Stimulated activated effector memory CD8-positive, alpha-beta T cell treated with anti-CD3 and anti-CD28 coated beads, Interleukin-12 subunit alpha, Interleukin-12 subunit beta, amount 100 ng/mL, for 72 hours (primary cell): ENCODE data around the gene GATAD2A.

Experiments
- ATAC-seq: fragments of 150-1000 bp; cut with Tn5 transposase; 2 replicates; pipeline ENCODE4 v1.10.0; 2021
- DNase-seq, 2 donors: peaks; one replicate each; pipeline ENCODE4 v3.0.0; 2021 to 2022; ENCODE audit warnings: low spot score in 2 of 2
- H3K27ac Mint-ChIP-seq: one replicate; pipeline ENCODE4 v1.8.0; 2022; ENCODE audit warnings: mild to moderate bottlenecking, mixed read lengths
- H3K36me3 Mint-ChIP-seq: one replicate; pipeline ENCODE4 v1.8.0; 2022; ENCODE audit warnings: mild to moderate bottlenecking, mixed read lengths
- H3K4me1 Mint-ChIP-seq: one replicate; pipeline ENCODE4 v1.8.0; 2022; ENCODE audit warnings: mixed read lengths
- H3K4me3 Mint-ChIP-seq: one replicate; pipeline ENCODE4 v1.8.0; 2022; ENCODE audit warnings: mild to moderate bottlenecking, mixed read lengths
- H3K9me3 Mint-ChIP-seq: one replicate; pipeline ENCODE4 v1.8.0; 2022; ENCODE audit warnings: mixed read lengths

GATAD2A gene

DNA sequence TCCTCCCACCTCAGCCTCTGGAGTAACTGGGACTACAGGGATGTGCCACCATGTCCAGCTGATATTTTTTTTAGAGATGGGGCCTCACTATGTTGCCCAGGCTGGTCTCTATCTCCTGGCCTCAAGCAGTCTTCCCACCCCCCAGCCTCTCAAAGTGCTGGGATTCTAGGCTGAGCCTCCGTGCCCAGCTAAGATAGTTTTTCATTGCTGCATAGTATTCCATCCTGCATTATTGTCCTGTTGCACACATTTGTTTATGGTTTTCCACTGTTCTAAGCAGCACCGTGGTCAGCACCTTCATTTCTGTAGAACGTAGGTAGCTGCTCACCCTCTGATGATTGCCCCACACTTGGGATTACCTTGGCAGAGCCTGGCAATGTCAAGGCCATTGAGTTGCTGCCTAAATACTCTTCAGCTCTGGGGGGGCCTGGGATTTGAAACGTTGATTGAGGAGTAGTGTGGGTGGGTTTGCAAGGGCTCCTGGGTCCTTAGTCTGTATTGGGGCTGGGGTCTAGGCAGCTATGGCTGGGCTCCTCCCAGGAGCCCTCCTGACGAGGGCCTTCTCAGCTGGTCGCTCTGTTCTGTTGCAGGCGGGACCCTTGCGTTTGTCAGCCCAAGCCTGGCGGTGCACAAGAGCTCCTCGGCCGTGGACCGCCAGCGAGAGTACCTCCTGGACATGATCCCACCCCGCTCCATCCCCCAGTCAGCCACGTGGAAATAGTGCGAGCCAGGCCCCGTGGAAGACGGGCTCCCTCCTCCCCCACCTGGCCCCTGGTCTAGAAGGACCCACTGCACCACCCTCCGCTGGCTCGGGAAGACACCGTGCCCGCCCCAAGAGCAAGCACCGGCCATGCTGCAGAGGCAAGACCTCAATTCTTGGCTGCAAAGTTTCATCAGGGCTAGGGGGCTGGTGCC lies 99.5 kb downstream of the GATAD2A start:
- Mint-ChIP-seq H3K9me3 (no peaks in the 10 kb centered on the region), H3K4me1 (no peaks in the 10 kb centered on the region), H3K36me3 (peaks cover 87% of the 10 kb centered on the region), H3K27ac (no peak overlapping the region), H3K4me3 (no peak overlapping the region)
- DNase-seq (no peak), ATAC-seq (no peak)

DNA sequence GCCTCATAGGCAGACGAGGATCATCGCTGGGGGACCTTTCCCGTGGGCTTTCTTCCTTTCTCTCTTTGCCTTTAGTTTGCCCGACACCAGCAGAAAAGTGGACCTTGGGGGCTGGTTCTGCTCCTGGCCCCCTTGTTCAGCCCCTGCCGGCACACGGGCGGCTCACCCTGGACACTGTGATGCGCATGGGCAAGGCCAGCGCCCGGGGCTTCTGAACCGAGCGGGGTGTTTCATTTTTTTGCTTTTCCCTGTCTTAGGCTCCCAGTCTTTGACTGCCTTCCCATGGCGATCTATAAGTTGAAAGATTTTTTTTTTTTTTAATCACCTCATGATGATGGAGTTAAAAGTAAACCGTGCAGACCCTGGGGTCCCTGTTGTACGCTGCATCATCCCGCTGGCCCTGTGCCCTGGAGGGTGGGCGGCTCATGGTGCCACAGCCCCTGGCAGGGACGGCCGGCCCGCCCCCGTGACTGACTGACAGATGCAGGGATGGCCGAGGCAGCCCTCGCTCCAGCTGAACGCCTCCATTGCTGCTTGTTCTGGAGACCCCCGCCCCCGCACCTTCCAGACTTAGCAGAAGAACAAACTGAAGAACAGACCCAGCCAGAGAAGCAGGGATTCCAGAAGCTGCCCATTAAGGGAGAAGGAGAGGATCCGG lies 100.3 kb downstream of the GATAD2A start:
- Mint-ChIP-seq H3K4me3 (no peak overlapping the region), H3K9me3 (no peaks in the 10 kb centered on the region), H3K36me3 (peaks cover 79% of the 10 kb centered on the region), H3K27ac (no peak overlapping the region), H3K4me1 (no peaks in the 10 kb centered on the region)
- DNase-seq (no peak), ATAC-seq (no peak)

DNA sequence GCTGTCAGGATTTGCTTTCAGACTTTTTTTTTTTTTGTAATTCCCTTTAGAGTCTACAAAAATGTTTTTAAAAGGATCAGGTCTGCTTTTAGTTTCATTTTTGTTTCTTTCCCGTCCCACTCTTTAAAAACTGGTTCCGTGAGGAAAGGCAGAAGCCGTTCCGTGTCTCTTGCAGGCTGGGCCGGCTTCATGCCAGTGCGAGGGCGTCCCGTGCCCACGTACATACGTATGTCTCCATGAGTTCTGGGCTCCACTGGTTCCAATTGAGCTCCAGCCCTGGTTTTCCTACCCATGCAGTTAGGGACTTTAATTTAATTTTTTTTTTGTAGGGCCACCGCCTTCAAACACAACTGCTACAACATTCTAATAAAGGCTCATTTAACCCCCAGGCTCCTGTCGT lies 101.1 kb downstream of the GATAD2A start:
- no peaks in the 10 kb centered on the region for H3K4me1 Mint-ChIP-seq
- ATAC-seq = no peak
- H3K36me3 Mint-ChIP-seq = peaks cover 71% of the 10 kb centered on the region
- H3K9me3 Mint-ChIP-seq = no peaks in the 10 kb centered on the region
- no peak overlapping the region for H3K4me3 Mint-ChIP-seq
- no peak for DNase-seq
- H3K27ac Mint-ChIP-seq = peak overlapping the region; percentile 10

DNA sequence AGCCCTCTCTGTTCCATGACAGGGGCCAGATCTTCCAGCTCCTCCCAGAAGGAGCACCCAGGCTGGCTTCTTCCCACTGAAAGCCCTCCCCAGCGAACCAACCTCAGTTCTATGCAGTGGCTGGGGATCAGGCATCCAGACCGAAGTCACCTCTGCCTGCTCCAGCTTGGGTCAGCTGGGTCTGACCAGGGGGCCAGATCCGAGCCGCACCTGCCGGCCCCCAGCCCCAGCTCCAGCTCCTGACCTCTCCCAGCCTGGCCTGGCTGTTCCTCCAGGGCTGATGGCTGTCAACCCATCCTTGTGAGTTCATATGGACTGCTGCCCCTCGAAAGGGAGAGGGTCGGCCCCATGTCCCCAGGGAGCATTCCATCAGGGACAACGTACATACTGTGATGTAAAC lies 101.9 kb downstream of the GATAD2A start:
- no peak for DNase-seq
- Mint-ChIP-seq H3K9me3 (no peaks in the 10 kb centered on the region), H3K27ac (no peak overlapping the region), H3K4me3 (no peak overlapping the region), H3K4me1 (no peaks in the 10 kb centered on the region), H3K36me3 (peaks cover 64% of the 10 kb centered on the region)
- no peak for ATAC-seq

DNA sequence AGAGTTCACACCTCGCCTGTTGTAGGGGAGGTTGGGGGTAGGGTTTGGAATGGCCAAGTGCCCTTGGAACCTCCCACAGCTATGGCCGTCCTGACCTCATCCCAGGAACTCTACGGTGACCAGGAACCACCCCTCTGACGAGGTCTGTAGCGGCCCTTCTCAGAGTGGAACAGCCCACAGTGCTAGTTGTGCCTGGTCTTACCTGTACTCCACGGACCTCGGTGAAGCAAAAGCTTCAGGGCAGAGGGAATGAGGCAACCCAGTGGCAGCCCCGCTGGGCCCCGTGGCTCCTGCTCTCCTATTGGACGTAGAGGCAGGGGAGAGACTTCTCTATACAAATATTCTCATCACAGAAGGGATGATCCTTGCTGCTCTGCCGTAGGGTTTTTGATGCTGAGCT lies 102.7 kb downstream of the GATAD2A start:
- peak overlapping the region; percentile 41 for H3K27ac Mint-ChIP-seq
- peaks cover 55% of the 10 kb centered on the region for H3K36me3 Mint-ChIP-seq
- no peak overlapping the region for H3K4me3 Mint-ChIP-seq

DNA sequence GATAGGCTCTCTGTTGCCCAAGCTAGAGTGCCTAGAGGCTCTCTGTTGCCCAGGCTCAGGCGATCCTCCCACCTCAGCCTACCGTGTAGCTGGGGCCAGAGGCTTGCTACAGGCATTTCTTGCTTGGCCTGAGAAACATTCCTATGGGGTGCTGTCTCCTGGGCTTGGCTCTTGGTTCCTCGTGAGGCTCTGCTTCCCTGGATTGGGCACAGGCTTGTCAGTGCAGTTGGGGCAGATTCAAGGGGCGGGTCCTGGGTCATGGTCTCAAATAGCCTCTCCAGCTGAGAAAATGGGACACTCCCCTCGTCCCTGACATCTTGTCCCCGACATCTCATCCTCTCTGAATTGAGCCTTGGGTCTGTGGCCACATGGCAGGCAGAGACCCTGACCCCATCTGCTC lies 105.0 kb downstream of the GATAD2A start:
- Mint-ChIP-seq H3K27ac (peak overlapping the region; percentile 24), H3K4me1 (no peaks in the 10 kb centered on the region), H3K9me3 (no peaks in the 10 kb centered on the region), H3K4me3 (no peak overlapping the region), H3K36me3 (peaks cover 51% of the 10 kb centered on the region)
- ATAC-seq = no peak
- DNase-seq = no peak

More for the DNA sequence above, 102.7 kb downstream of the GATAD2A start:
- DNase-seq = no peak
- no peak for ATAC-seq
- no peaks in the 10 kb centered on the region for H3K4me1 Mint-ChIP-seq
- H3K9me3 Mint-ChIP-seq = no peaks in the 10 kb centered on the region

DNA sequence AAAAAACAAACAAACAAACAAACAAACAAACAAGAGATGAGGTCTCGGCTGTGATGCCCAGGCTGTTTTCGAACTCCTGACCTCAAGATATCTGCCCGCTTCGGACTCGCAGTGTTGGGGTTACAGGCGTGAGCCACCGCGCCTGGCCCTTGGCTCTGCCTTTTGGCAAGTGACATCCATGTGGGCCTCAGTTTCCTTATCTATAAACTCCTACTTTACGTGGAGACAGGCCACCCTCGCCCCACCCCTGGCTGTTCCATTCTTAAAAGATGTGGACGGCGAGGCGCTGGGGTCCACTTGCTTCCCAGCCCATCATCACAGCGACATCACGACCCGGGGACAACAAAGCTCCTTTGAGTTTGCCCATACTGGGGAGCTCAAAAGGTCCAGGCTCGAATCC lies 108.2 kb downstream of the GATAD2A start:
- Mint-ChIP-seq H3K4me1 (no peaks in the 10 kb centered on the region), H3K9me3 (no peaks in the 10 kb centered on the region), H3K27ac (peak overlapping the region; percentile 26), H3K36me3 (peaks cover 46% of the 10 kb centered on the region), H3K4me3 (peak overlapping the region; percentile 39)
- no peak for DNase-seq
- ATAC-seq = no peak

DNA sequence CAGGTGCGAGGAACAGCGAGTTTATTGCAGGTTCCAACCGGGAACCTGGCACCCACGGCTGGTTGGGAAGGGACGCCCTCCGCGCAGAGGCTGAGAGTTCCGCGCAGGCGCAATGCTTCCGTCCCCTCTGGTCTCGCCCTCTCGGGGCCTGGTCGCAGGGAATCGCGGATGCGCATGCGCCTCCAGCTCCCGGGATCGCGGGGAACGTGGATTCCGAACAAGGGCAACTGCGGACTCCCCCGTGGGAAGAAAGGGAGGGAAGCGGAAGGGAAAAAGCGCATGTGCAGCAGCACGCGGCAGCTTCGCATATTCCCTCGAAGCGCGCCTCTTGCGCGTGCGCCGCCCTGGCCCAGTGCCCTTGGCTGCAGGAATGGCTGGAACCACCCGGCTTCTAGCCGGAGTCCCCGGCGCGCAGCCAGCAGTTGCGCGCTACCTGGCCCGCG lies 108.8 kb downstream of the GATAD2A start:
- Mint-ChIP-seq H3K9me3 (no peaks in the 10 kb centered on the region), H3K27ac (peak overlapping the region; percentile 26), H3K36me3 (peaks cover 47% of the 10 kb centered on the region), H3K4me3 (peak overlapping the region; percentile 39), H3K4me1 (peaks cover 3% of the 10 kb centered on the region)
- ATAC-seq = no peak
- no peak for DNase-seq

DNA sequence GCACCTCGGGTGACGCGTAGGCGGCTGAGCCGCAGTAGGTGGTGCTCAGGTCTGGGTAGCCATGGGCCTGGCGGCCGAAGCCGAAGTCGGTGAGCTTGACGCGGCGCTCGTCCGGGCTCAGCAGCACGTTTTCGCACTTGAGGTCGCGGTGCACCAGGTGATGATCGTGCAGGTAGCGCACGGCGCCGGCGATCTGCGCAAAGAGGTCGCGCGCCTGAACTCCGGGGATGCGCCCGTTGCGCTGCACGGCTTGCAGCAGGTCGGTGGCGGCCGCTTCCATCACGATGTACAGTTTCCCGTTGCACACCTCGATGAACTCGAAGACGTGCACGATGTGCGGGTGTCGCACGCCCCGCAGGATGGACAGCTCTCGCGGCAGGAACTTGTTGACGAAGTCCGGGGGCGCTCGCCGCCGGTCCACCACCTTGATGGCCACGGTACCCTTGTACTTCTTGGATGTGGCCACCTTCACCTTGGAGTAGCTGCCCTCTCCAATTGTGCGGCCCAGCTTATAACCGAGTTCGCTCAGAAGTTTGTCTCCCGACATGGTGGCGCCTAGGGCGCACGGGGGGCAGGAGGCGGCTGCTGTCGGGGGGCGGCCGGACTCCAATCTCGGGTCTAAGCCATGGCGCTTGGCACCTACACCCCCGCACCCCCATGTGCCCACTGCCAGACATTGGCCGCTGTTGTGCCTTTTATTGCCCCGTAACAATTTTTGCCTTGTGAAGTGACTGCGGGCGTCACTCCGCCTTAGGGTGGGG lies 109.6 kb downstream of the GATAD2A start, which contains the start of gene TSSK6:
TSSK6 (minus strand) TSS at position 668 of the 761 bp plus-strand sequence; CDS start at position 547, 121 bp downstream.
- Mint-ChIP-seq H3K36me3 (peaks cover 49% of the 10 kb centered on the region), H3K4me3 (peak within 1 kb of the TSS; percentile 88), H3K27ac (peak within 1 kb of the TSS; percentile 94), H3K4me1 (peaks cover 12% of the 10 kb centered on the region), H3K9me3 (no peaks in the 10 kb centered on the region)
- DNase-seq (no peak), ATAC-seq (no peak)

DNA sequence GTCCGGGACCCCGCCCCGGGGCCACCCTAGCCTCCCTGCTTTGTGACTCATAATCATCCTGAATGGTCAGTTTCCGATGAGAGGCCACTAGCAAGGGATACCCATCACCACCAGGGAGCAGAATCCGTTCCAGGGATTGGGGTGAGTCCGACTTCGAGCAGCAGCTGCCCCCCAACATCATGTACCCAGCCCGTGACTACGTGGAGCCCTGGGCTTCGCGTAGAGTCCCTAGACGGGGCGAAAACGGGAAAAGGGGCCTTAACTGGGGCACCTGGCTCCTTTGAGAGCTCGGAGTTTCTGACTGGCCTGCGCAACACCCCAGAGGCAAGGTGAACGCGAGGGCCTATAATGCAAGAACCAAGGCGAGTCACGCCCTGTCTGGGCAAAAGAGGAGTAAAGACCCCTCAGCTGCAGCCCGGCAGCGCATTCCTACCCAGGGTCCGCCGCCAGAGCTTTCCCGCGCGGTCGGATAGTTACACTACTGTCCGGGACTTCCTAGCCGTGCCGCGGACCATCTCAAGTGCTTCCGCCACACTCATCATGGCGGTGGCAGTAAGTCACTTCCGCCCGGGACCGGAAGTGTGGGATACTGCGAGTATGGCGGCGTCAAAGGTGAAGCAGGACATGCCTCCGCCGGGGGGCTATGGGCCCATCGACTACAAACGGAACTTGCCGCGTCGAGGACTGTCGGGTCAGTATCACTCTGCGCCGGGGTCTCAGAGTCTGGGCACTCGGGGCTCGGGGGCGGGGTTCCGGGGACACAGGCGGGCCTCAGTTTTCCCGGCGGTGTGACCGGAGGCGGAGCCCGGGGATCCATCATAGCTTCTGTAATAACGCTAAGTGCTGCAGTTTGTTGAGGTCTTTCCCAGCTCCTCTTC lies 110.4 kb downstream of the GATAD2A start, which contains the start of gene NDUFA13:
NDUFA13 (plus strand) TSS at position 584 of the 878 bp plus-strand sequence; CDS start at position 598, 14 bp downstream.
- peak within 1 kb of the TSS; percentile 88 for H3K4me3 Mint-ChIP-seq
- DNase-seq (peak; percentile 94 to 99), ATAC-seq (peak; percentile 97)
- peak within 1 kb of the TSS; percentile 94 for H3K27ac Mint-ChIP-seq
- peaks cover 58% of the 10 kb centered on the region for H3K36me3 Mint-ChIP-seq
- no peaks in the 10 kb centered on the region for H3K9me3 Mint-ChIP-seq
- H3K4me1 Mint-ChIP-seq = peaks cover 20% of the 10 kb centered on the region

DNA sequence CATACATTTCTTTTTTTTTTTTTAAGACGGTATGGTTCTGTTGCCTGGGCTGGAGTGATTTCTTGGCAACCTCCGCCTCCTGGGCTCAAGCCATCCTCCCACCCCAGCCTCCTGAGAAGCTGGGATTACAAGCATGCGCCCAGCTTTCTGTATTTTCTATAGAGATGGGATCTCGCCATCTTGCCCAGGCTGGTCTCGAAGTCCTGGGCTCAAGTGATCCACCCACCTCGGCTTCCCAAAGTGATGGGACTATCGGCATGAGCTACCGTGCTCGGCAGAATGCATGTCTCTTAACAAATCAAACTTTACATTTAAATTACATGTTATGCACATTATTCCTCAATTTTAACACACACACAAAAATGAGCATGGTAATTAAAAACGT lies 111.8 kb downstream of the GATAD2A start:
- Mint-ChIP-seq H3K27ac (no peak overlapping the region), H3K4me1 (peaks cover 22% of the 10 kb centered on the region), H3K4me3 (peak overlapping the region; percentile 88), H3K9me3 (no peaks in the 10 kb centered on the region), H3K36me3 (peaks cover 71% of the 10 kb centered on the region)
- ATAC-seq (no peak), DNase-seq (no peak)

DNA sequence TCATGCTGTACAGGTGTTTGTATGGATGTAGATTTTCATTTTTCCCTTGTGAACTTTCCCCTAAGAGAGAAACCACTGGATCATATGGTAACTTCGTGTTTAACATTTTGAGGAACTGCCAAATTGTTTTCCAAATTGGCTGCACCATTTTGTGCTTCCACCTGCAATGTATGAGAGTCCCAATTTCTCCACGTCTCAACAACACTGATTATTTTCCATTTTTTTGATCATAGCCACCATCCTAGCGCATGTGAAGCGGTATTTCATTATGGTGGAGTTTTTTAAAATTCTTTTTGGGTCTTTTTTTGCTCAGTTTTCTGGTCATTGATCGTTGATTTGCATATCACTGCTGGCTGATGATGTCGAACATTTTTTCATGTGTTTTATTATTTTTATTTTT lies 115.5 kb downstream of the GATAD2A start:
- DNase-seq (no peak), ATAC-seq (no peak)
- Mint-ChIP-seq H3K27ac (peak overlapping the region; percentile 84), H3K9me3 (no peaks in the 10 kb centered on the region), H3K4me1 (peaks cover 22% of the 10 kb centered on the region), H3K36me3 (peaks cover 82% of the 10 kb centered on the region), H3K4me3 (no peak overlapping the region)

DNA sequence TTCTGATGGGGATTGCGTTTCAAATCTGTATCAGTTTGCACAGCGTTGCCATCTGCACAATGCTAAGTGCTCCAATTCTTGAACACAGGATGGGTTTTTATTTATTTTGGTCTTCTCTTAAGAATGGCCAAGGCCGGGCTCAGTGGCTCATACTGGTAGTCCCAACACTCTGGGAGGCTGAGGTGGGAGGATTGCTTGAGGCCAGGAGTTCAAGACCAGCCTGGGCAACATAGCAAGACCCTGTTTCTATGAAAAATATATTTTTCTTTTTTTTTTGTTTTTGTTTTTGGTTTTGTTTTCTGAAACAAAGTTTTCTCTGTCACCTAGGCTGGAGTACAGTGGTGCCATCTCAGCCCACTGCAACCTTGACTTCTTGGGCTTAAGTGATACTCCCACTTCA lies 117.7 kb downstream of the GATAD2A start:
- Mint-ChIP-seq H3K4me3 (no peak overlapping the region), H3K9me3 (no peaks in the 10 kb centered on the region), H3K4me1 (peaks cover 22% of the 10 kb centered on the region), H3K27ac (no peak overlapping the region), H3K36me3 (peaks cover 89% of the 10 kb centered on the region)
- DNase-seq (no peak), ATAC-seq (no peak)

DNA sequence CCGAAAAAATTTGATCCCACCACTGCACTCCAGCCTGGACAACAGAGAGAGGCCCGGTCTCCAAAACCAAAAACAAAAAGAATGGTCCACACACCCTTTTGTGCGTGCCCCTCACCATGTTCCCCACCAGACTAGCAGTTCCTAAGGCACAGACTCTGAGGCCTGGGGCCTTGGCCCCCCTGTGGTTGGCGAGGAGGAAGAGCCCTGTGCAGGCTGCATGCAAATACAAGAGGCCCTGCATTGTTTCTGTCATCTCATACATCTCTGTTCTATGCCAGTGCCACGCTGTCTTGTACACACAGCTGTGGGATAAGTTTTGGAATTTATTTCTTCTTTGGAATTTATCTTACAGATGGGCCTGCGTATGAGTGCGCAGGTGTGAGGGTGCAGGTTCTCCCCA lies 118.6 kb downstream of the GATAD2A start:
- H3K27ac Mint-ChIP-seq = no peak overlapping the region
- peaks cover 83% of the 10 kb centered on the region for H3K36me3 Mint-ChIP-seq
- H3K9me3 Mint-ChIP-seq = no peaks in the 10 kb centered on the region
- H3K4me1 Mint-ChIP-seq = peaks cover 21% of the 10 kb centered on the region
- no peak for DNase-seq
- ATAC-seq = no peak
- no peak overlapping the region for H3K4me3 Mint-ChIP-seq
